ENCODE results near the gene PARD3.
"Not testable (repeated sequence)": the region's sequence is repeated elsewhere in the genome, so short reads cannot be mapped to it uniquely, and the experiment has no call there.

Gene PARD3

DNA sequence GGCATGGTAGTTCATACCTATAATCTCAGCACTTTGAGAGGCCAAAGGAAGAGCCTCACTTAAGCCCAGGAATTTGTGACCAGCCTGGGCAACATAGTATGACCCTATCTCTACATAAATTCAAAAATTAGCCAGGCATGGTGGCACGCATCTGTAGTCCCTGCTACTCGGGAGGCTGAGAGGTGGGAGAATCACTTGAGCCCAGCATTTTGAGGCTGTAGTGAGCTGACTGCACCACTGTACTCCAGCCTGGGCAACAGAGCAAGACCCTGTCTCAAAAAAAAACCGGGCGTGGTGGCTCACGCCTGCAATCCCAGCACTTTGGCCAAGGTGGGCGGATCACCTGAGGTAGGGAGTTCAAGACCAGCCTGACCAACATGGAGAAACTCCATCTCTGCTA, 19.8 kb downstream of the PARD3 start:
- DNase-seq = no peak

DNA sequence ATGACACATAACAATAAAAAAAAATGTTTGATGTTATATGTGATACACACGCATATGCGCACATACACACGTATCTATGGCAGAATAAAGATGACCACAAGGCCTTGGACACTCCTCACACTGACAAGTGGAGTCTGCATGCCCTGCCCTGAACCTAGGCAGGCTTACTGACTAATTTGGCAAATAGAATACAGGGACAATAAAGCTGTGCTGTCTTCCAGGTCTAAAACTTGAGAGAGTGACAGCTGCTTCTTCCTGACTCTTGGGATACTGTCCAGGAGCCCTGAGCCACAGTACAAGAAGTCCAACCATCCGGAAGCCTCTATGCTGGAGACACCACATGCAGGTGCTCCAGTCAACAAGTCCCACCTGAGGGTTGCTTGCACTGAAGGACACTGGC, 20.3 kb downstream of the PARD3 start:
- no peak for DNase-seq

GRCh38 chr10:34793581-34793980, 21.5 kb downstream of the PARD3 start:
- DNase-seq = not testable (repeated sequence)

GRCh38 chr10:34792881-34793280, 22.2 kb downstream of the PARD3 start:
- no peak for DNase-seq

GRCh38 chr10:34791947-34792346, 23.1 kb downstream of the PARD3 start:
- DNase-seq = no peak

DNA sequence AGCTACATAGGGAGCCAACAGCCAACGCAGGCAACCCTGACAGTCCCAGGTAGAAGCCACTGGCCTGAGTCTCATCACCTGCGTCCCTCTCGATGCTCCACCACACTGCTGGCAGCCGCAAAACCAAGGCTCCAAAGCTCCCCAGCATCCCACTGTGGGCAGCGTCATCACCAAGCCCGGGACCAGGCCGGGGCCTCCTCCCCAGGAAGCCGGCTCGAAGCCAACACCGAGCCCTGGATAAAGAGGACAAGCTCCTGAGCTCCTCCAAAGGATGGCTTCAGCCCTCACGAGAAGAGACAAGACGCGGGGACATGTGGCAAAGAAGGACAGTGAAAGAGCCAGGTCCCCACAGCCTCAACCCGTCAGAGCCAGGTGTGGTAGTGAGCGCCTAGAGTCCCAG, 23.9 kb downstream of the PARD3 start:
- DNase-seq = no peak

DNA sequence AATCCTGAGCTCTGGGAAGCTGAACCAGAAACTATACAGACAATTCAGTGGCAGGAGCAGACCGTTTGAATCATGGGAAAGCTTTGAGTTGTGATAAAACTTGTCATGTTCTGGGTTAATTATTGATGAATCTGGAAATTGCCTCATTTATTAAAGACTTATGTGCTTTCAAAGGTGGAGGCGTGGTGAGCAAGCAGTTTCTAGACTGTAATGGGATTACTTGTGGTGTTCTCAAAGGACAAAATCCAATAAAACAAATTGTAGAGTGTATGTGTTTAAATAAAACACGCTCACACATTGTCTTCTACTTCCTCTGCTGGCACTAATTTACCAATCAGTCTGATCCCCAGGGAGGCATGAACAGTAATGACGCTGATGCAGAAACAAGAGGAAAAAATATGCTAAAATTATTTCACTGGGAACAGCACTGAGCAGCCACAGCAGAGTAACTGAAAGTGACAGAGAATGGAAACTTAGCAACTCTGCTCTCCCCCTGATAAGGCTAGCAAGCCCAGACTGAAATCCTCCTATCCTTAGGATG, 25.1 kb downstream of the PARD3 start:
- no peak for DNase-seq

- no peak for DNase-seq
Observed at GRCh38 chr10:34786464-34786863, 28.6 kb downstream of the PARD3 start.

GRCh38 chr10:34781711-34782110, 33.4 kb downstream of the PARD3 start:
- no peak for DNase-seq

DNA sequence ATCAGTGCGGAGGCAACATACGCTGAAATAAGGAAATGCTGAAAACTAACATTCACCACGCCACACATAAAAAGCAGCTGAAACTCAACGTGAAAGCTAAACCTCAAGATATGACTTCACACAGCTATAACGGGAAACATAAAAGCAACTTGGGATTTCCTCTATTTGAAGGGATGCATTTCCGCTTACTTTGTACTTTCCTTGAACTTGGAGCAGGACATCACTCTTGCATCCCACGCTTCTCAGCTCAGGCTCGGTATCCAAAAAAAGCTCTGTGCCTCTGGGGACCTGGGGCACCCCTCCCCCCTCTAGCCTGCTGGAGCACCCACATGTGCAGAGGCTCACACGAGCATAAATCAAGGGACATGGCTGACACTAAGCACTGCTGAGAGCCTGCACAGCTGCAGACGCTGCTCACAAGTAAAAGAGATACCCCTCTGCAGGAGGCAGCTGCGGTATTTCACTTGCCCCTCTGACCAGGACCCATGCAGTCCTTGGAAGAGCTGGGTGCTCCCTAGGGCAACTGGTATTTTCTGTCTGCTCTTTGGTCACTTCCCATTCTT, 34.2 kb downstream of the PARD3 start:
- DNase-seq = no peak

- DNase-seq = no peak
Observed at GRCh38 chr10:34778237-34778636, 36.9 kb downstream of the PARD3 start.

DNA sequence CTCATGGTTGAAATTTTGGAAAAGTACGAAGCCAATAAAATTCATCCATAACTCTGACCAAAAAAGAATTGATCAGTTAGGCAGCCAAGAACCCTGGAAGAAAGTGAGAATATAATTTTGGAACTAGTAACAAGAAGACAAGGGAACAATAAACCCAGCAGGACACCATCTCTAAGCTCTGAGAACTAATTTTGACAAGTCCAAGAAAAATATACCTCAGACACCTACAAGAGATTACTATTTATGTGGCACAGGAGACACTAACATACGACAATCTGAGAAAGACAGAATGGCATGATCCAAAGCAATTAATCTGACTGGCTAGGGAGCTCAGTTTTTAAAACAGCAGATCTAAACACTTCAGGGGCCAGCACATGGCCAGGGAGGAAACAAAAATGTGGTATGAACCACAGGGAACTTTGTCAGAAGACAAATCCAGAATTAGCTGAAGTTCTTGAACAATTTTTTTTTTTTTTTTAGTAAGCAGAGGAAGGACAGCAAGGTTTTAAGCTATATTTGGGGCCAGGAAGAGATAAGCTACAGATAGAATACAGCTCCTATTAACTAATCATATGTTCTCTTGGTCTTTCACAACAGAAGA, 38.9 kb downstream of the PARD3 start:
- no peak for DNase-seq

- DNase-seq = no peak
Observed at GRCh38 chr10:34775044-34775637, 40.0 kb downstream of the PARD3 start.

DNA sequence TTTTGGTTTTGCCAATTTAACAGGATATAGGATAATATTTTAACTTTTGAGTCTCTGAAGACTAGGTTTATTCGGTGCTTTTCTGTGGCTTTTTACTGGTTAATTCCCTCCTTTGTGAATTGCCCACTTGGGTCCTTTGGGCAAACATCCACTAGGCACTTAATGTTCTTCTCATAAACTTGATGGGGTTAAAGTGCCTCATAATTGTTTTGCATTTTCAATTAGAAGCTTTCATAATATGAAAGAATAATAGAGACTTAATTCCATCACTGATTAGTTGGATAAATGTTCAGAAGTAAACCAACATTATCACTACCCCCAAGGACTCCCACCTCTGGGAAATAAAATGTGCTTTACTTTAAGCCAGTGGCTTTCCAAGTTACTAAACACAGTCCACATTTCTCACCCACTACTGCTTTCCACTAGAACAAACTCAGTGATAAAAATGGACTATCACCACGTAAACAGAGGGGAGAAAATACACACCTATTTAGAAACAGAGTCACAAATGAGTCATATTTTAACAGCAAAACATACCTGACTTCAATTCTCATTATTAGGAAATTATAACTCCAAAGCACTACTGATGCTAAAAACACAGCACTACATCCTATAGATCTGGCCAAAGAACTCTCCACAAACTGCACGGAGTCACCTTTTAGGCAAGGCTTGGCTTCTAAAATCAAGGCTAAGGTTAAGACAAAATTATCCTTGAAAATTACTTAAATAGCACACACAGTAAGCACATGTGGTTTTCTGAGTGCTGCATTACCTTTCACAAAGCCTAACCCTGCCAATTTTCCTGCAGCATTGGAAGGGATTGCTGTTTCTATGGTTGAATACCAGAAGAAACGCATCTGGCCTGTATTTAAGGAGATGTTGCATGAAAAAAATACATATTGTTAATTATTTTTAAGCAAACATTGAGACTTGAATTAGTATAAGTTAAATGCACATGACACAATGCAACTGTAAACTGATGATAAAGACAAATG, 41.2 kb downstream of the PARD3 start:
- no peak for DNase-seq

DNA sequence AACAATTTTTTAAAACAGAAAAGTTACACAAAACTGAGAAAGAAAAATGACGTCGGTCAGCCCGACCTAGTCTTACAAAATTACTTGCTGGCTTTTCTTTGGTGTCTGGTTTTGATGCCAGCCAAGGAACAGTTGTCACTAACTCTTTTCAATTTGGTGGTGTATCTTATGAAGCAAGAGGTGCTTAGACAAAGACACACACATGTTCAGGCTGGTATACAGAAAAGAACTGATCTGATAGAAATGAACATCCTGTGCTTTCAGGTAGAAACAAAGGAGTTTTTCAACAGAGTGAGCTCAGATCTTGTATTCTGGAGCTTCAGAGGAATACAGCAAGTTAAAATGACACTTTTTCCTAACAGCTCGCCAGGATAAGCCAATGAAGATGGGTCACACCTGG, 43.6 kb downstream of the PARD3 start:
- DNase-seq = no peak

DNA sequence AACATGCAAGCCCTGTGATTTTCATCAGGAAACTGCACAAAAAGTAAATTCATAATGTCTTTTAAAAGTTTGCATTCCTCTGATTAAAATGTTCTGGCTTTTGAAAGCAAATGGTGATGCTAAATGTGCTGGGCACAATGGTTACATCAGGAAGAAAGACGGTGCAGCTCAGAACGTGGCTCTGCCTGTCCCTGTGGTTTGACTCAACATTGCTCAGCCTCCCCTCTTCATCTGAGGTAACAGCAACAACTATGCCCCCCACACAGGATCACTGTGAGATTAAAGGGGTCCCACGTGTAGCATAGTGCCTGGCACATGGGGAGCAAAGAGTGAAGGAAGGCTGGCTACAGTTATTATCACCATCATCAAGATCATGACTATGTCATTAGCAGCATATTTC, 44.0 kb downstream of the PARD3 start:
- DNase-seq = no peak

GRCh38 chr10:34769899-34770298, 45.2 kb downstream of the PARD3 start:
- no peak for DNase-seq

GRCh38 chr10:34768972-34769330, 46.1 kb downstream of the PARD3 start:
- no peak for DNase-seq

DNA sequence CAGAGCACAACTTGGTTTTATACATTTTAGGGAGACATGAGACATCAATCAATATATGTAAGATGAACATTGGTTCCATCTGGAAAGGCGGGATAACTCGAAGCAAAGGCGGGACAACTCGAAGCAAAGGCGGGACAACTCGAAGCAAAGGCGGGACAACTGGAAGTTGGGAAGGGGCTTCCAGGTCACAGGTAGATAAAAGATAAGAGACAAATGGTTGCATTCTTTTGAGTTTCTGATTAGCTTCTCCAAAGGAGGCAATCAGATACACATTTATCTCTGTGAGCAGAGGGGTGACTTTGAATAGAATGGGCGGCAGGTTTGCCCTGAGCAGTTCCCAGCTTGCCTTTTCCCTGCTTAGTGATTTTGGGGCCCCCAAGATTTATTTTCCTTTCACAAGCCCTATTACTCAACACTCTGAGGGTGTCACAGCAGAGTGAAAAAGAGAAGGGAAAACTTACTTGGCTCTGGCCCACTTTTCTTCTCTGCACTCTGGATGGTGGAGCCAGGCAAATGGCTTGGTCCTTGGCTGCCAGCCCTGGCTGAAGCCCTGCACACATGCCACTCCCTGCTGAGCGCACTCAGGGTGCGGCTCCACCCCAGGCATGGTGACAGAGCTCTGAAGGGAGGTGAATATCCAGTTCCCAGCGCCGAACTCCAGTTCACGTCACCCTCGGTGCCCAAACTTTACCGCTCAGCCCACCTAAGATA, 46.7 kb downstream of the PARD3 start:
- DNase-seq = no peak

- no peak for DNase-seq
Observed at GRCh38 chr10:34766811-34767494, 48.1 kb downstream of the PARD3 start.

- no peak for DNase-seq
Observed at GRCh38 chr10:34766266-34766600, 48.9 kb downstream of the PARD3 start.

- DNase-seq = no peak
Observed at GRCh38 chr10:34764472-34764946, 50.6 kb downstream of the PARD3 start.

Data from stimulated activated CD4-positive, alpha-beta T cell treated with anti-CD3 and anti-CD28 coated beads, Interleukin-12 subunit alpha, Interleukin-12 subunit beta, amount 100 ng/mL, for 4 hours (primary cell).